Heart left ventricle (tissue), 16 donors: Measurements from ENCODE around the gene CR1. TPM values are rescaled to one million over a fixed set of nuclear protein-coding genes. Genes with fewer than 3 reads are reported as not detected.
A peak's percentile ranks its signal among the peaks of the same experiment; 100 is the strongest.

ENCODE experiments used
- ATAC-seq, 4 donors: fragments of 200-7000 bp; cut with Tn5 transposase; one replicate each; pipeline ENCODE4 v1.9.1; 2020 to 2022; ENCODE audit warnings: moderate library complexity in 4 of 4, mild to moderate bottlenecking in 3 of 4, moderate number of reproducible peaks in 1 of 4
- DNase-seq, 5 donors: peaks; one replicate each; pipeline ENCODE4 v3.0.0-alpha.2; 2020
- H3K27ac ChIP-seq, 12 donors: fragments of 200-600 bp; sonication (generic) in 4 of 12; one replicate each; pipeline versions ENCODE4 v1.5.0 to v1.8.0; 2016 to 2022; ENCODE audit warnings: mild to moderate bottlenecking in 2 of 12
- H3K27me3 ChIP-seq, 9 donors: fragments of 200-600 bp; sonication (generic) in 2 of 9; one replicate each; pipeline versions ENCODE4 v1.5.1 to v1.8.0; 2016 to 2022; ENCODE audit warnings: mild to moderate bottlenecking in 3 of 9
- H3K36me3 ChIP-seq, 9 donors: fragments of 200-600 bp; sonication (generic) in 2 of 9; one replicate each; pipeline versions ENCODE4 v1.5.0 to v1.8.0; 2018 to 2022; ENCODE audit warnings: mild to moderate bottlenecking in 2 of 9
- H3K4me1 ChIP-seq, 12 donors: fragments of 200-600 bp; sonication (generic) in 4 of 12; one replicate each; pipeline versions ENCODE4 v1.5.0 to v1.8.0; 2016 to 2022; ENCODE audit warnings: mild to moderate bottlenecking in 3 of 12
- H3K4me3 ChIP-seq, 12 donors: fragments of 200-600 bp; sonication (generic) in 4 of 12; one replicate each; pipeline versions ENCODE4 v1.5.0 to v1.8.0; 2017 to 2022; ENCODE audit warnings: mild to moderate bottlenecking in 9 of 12, moderate library complexity in 4 of 12
- H3K9me3 ChIP-seq, 12 donors: fragments of 200-600 bp; sonication (generic) in 4 of 12; one replicate each; pipeline versions ENCODE4 v1.5.0 to v1.8.0; 2016 to 2022; ENCODE audit warnings: mild to moderate bottlenecking in 1 of 12
- POLR2A ChIP-seq, 2 donors: fragments of 450-650 bp; IDR thresholded peaks; one replicate each; pipeline ENCODE4 v1.6.1; 2017; ENCODE audit warnings: antibody characterized with exemption in 2 of 2, mild to moderate bottlenecking in 2 of 2, moderate library complexity in 2 of 2
- WGBS, 4 donors: extraction: QIAGEN DNeasy Blood & Tissue Kit in 2 of 4; methylation state at CpG; one replicate each; pipeline versions ENCODE4 v1.1.5 to v1.1.7; 2013 to 2018; 5-methylcytosine and 5-hydroxymethylcytosine counted together
- intact Hi-C, 10 donors: fragments of 100-400 bp; cut with DNase I; formaldehyde crosslinking; loops; one replicate each; pipeline versions ENCODE4 v1.11.1 to v1.14.2; 2022
- polyA plus RNA-seq, 2 donors: library from polyadenylated mRNA; stranded (reverse); fragments of 200-250 nt; gene quantifications; one replicate each; pipeline ENCODE4 v1.2.3, GENCODE V29; 2013
- total RNA-seq, 9 donors: library from RNA; depleted of rRNA in 2 of 9; stranded (reverse); fragments of >200 nt in 2 of 9; fragmentation: NEBNext Ultra II Directional in 3 of 9; extraction: Animal tissue kit (Norgen Biotek cat#: 25700) in 3 of 9; gene quantifications; one replicate each; pipeline versions ENCODE4 v1.1.0 to v1.2.4, GENCODE V29; 2016 to 2023
- TF ChIP-seq, protein P1 (sequence below), 12 donors: fragments of 200-600 bp; sonication (generic) in 4 of 12; IDR thresholded peaks; one replicate each; pipeline versions ENCODE4 v1.5.0 to v1.8.0; 2018 to 2022; ENCODE audit warnings: antibody characterized with exemption in 12 of 12, mild to moderate bottlenecking in 5 of 12
- donor health status: ischemic (EF 13 %, LVEDD 7.1; RV severe dilation, severe dysfunction).
- donor health status: healthy with polysubstance abuse.
- donor health status: DM: no; HTN: yes; CAD: no.
- donor health status: DM: no; HTN: no; CAD: no.
- donor health status: ischemic (EF 25% LVEDD 6.9; RV normal size, moderate dysfunction).
- donor health status: ischemic (EF 25% LVEDD 5.7; RV mildly dilated, moderate dysfunction).
- donor health status: healthy.
- donor health status: DM: yes; HTN: yes; CAD: no.
- donor health status: ischemic (EF 35%, LVEDD 5.7; RV mildly dilated, moderate dysfunction).
- donor health status: nonischemic (EF 11% LVEDD 7.7; RV severe dilation, severe dysfunction).
- donor health status: DM: yes; HTN: yes; CAD: no.
- donor health status: PGD.
- donor health status: ischemic (EF 29% LVEDD 5.4; RV normal size, mild dysfunction).
- donor health status: nonischemic (EF 23%, LVEDD 6.1; RV moderate dilation, normal function).

CR1 gene
- total and polyA plus RNA-seq, 11 donors: 0.19 to 43.0 (median 1.7) TPM

GRCh38 chr1:207644166-207644851 is 148.4 kb downstream of the CR1 start:
- no peak for TF ChIP-seq POLR2A (IDR thresholded peaks at IDR 0.05)
- TF ChIP-seq, protein P1, sequence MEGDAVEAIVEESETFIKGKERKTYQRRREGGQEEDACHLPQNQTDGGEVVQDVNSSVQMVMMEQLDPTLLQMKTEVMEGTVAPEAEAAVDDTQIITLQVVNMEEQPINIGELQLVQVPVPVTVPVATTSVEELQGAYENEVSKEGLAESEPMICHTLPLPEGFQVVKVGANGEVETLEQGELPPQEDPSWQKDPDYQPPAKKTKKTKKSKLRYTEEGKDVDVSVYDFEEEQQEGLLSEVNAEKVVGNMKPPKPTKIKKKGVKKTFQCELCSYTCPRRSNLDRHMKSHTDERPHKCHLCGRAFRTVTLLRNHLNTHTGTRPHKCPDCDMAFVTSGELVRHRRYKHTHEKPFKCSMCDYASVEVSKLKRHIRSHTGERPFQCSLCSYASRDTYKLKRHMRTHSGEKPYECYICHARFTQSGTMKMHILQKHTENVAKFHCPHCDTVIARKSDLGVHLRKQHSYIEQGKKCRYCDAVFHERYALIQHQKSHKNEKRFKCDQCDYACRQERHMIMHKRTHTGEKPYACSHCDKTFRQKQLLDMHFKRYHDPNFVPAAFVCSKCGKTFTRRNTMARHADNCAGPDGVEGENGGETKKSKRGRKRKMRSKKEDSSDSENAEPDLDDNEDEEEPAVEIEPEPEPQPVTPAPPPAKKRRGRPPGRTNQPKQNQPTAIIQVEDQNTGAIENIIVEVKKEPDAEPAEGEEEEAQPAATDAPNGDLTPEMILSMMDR (IDR thresholded peaks at IDR 0.05): no peak
- H3K9me3 ChIP-seq: no peaks in the 10 kb centered on the region
- ATAC-seq (peak in 1 of 4 donors; percentile 7), DNase-seq (no peak)
- peak overlapping the region in 11 of 12 donors; percentile 39 to 74 (median 58) for H3K4me3 ChIP-seq
- H3K36me3 ChIP-seq: no peaks in the 10 kb centered on the region
- H3K27ac ChIP-seq: no peak overlapping the region
- intact Hi-C loops: no loop called here
- peaks cover 0 to 13% (median 7%) of the 10 kb centered on the region in 12 donors for H3K4me1 ChIP-seq
- H3K27me3 ChIP-seq: peaks cover 0 to 17% (median 3%) of the 10 kb centered on the region in 9 donors
- WGBS, 4 donors: 25 to 35% (median 26%) methylated on average over 9 of the region's 9 CpGs

- Histone ChIP-seq H3K36me3 (no peaks in the 10 kb centered on the region), H3K27me3 (peaks cover 0 to 16% (median 3%) of the 10 kb centered on the region in 9 donors), H3K27ac (no peak within 1 kb of the TSS), H3K4me1 (peaks cover 0 to 13% (median 7%) of the 10 kb centered on the region in 12 donors), H3K4me3 (peak within 1 kb of the TSS; percentile 24 to 74 (median 58)), H3K9me3 (no peaks in the 10 kb centered on the region)
- intact Hi-C loops: no loop called here
- ATAC-seq (peak; percentile 79 to 99 (median 98)), DNase-seq (peak; percentile 70 to 84 (median 79))
- WGBS, 4 donors: 4 to 8% (median 5%) methylated on average over 53 to 65 of the region's 65 CpGs
- TF ChIP-seq POLR2A (IDR thresholded peaks at IDR 0.05): no peak
- TF ChIP-seq, protein P1 (IDR thresholded peaks at IDR 0.05): no peak
Measured at GRCh38 chr1:207644852-207645634, 149.1 kb downstream of the CR1 start, which contains the start of gene CR1L. CR1L (plus strand) TSS chr1:207645133; CDS start chr1:207645234, 101 bp downstream.

DNA sequence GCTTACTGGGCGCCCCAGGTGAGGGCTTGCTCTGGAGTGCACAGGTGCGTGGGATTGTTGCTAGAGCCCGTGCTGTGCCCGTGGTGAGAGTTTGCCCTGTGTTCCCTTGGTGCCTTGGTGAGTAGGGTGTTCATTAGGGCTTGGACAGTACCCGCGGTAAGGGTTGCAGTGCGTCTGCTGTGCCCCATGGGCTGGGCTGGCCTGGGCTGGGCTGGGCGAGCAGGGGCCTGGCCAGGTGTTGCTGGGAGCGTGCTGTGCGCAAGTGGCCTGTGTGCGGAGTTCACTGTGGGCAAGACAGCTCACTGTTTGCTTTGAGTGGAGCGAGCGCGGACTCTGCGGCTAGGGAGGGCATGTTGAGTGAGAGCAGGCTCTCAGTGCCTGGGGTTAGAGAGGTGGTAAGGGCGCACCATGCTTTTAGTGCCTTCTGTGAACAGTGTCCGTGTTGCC is 149.7 kb downstream of the CR1 start:
- peak overlapping the region in 10 of 12 donors; percentile 39 to 74 (median 60) for H3K4me3 ChIP-seq
- H3K36me3 ChIP-seq: no peaks in the 10 kb centered on the region
- 68 to 70% (median 69%) methylated on average over 15 to 17 of the region's 17 CpGs for WGBS, 4 donors
- H3K4me1 ChIP-seq: peaks cover 0 to 13% (median 7%) of the 10 kb centered on the region in 12 donors
- ATAC-seq: peak in 2 of 4 donors; percentile 6 to 55
- intact Hi-C loops: no loop called here
- H3K27ac ChIP-seq: no peak overlapping the region
- H3K9me3 ChIP-seq: no peaks in the 10 kb centered on the region
- TF ChIP-seq POLR2A (IDR thresholded peaks at IDR 0.05): no peak
- TF ChIP-seq, protein P1 (IDR thresholded peaks at IDR 0.05): no peak
- peaks cover 0 to 16% (median 0%) of the 10 kb centered on the region in 9 donors for H3K27me3 ChIP-seq
- no peak for DNase-seq

GRCh38 chr1:207646171-207646570 is 150.2 kb downstream of the CR1 start:
- Histone ChIP-seq H3K9me3 (no peaks in the 10 kb centered on the region), H3K27ac (no peak overlapping the region), H3K27me3 (peaks cover 0 to 14% (median 0%) of the 10 kb centered on the region in 9 donors), H3K36me3 (no peaks in the 10 kb centered on the region), H3K4me1 (peaks cover 0 to 13% (median 7%) of the 10 kb centered on the region in 12 donors), H3K4me3 (no peak overlapping the region)
- DNase-seq (no peak), ATAC-seq (no peak)
- TF ChIP-seq, protein P1 (IDR thresholded peaks at IDR 0.05): no peak
- no peak for TF ChIP-seq POLR2A (IDR thresholded peaks at IDR 0.05)
- intact Hi-C loops: no loop called here
